H9 (cell line): ENCODE data around the gene SUFU. TPM values are rescaled to one million over a fixed set of nuclear protein-coding genes. Genes with fewer than 3 reads are reported as not detected.

ENCODE experiments used
- DNase-seq: peaks from one replicate; pipeline ENCODE4 v3.0.0-alpha.2; 2017
- H2AFZ ChIP-seq: one replicate; pipeline ENCODE4 v1.6.1; 2013; ENCODE audit warnings: mild to moderate bottlenecking, low read length, control low read depth, moderate library complexity
- H2AK5ac ChIP-seq: 2 replicates; pipeline ENCODE4 v1.6.1; 2013; ENCODE audit warnings: low read length, control low read depth, mixed read lengths; ENCODE audit not compliant: insufficient read length
- H2BK120ac ChIP-seq: one replicate; pipeline ENCODE4 v1.6.1; 2013; ENCODE audit warnings: low read depth, mild to moderate bottlenecking, low read length, control low read depth, inconsistent platforms; ENCODE audit not compliant: poor library complexity, severe bottlenecking
- H2BK12ac ChIP-seq: 2 replicates; pipeline ENCODE4 v1.6.1; 2013; ENCODE audit warnings: low read length, control low read depth, mixed read lengths, low read depth; ENCODE audit not compliant: insufficient read length
- H2BK15ac ChIP-seq: 2 replicates; pipeline ENCODE4 v1.6.1; 2013; ENCODE audit warnings: low read depth, low read length, control low read depth
- H2BK20ac ChIP-seq: one replicate; pipeline ENCODE4 v1.6.1; 2013; ENCODE audit warnings: low read depth, mild to moderate bottlenecking, low read length, control low read depth, inconsistent platforms; ENCODE audit not compliant: poor library complexity, severe bottlenecking
- H2BK5ac ChIP-seq: 2 replicates; pipeline ENCODE4 v1.6.1; 2013; ENCODE audit warnings: low read length, control low read depth, mixed read lengths; ENCODE audit not compliant: insufficient read length
- H3K14ac ChIP-seq: 2 replicates; pipeline ENCODE4 v1.6.1; 2013; ENCODE audit warnings: low read length, control low read depth; ENCODE audit not compliant: insufficient read depth
- H3K18ac ChIP-seq: 2 replicates; pipeline ENCODE4 v1.6.1; 2013; ENCODE audit warnings: low read depth, mild to moderate bottlenecking, mixed read lengths, low read length, control low read depth; ENCODE audit not compliant: insufficient read length
- H3K23ac ChIP-seq: 2 replicates; pipeline ENCODE4 v1.6.1; 2013; ENCODE audit warnings: low read length, control low read depth, mixed read lengths, low read depth; ENCODE audit not compliant: insufficient read length
- H3K23me2 ChIP-seq: 2 replicates; pipeline ENCODE4 v1.6.1; 2013; ENCODE audit warnings: low read depth, mild to moderate bottlenecking, mixed read lengths, low read length, control low read depth; ENCODE audit not compliant: insufficient read length, poor library complexity, severe bottlenecking
- H3K27ac ChIP-seq: 2 replicates; pipeline ENCODE4 v1.5.1; 2013; ENCODE audit warnings: low read length, control low read depth, mixed read lengths, low read depth; ENCODE audit not compliant: insufficient read length
- H3K27me3 ChIP-seq: 2 replicates; pipeline ENCODE4 v1.6.1; 2013; ENCODE audit warnings: low read length, control low read depth, inconsistent platforms; ENCODE audit not compliant: insufficient read depth
- H3K4ac ChIP-seq: 2 replicates; pipeline ENCODE4 v1.6.1; 2013; ENCODE audit warnings: low read depth, mild to moderate bottlenecking, control low read depth, inconsistent platforms, low read length, moderate library complexity
- H3K4me1 ChIP-seq: 2 replicates; pipeline ENCODE4 v1.6.1; 2013; ENCODE audit warnings: low read length, control low read depth, inconsistent platforms; ENCODE audit not compliant: insufficient read depth
- H3K4me2 ChIP-seq: 2 replicates; pipeline ENCODE4 v1.6.1; 2013; ENCODE audit warnings: low read length, control low read depth, mixed read lengths; ENCODE audit not compliant: insufficient read length, insufficient read depth
- H3K56ac ChIP-seq: 2 replicates; pipeline ENCODE4 v1.6.1; 2013; ENCODE audit warnings: low read depth, mild to moderate bottlenecking, mixed read lengths, low read length, control low read depth; ENCODE audit not compliant: insufficient read length
- H3K79me1 ChIP-seq: 2 replicates; pipeline ENCODE4 v1.6.1; 2013; ENCODE audit warnings: low read depth, mild to moderate bottlenecking, moderate library complexity, low read length, control low read depth, inconsistent platforms; ENCODE audit not compliant: insufficient read depth, poor library complexity, severe bottlenecking
- H3K79me2 ChIP-seq: 2 replicates; pipeline ENCODE4 v1.6.1; 2013; ENCODE audit warnings: low read length, control low read depth, inconsistent platforms; ENCODE audit not compliant: insufficient read depth
- H3K9ac ChIP-seq: 2 replicates; pipeline ENCODE4 v1.6.1; 2013; ENCODE audit warnings: low read length, control low read depth, mixed read lengths; ENCODE audit not compliant: insufficient read length; ENCODE audit errors: extremely low read depth
- H3K9me3 ChIP-seq: one replicate; pipeline ENCODE4 v1.6.1; 2013; ENCODE audit warnings: low read depth, low read length, inconsistent platforms; ENCODE audit not compliant: control insufficient read depth
- H3T11ph ChIP-seq: one replicate; pipeline ENCODE4 v1.6.1; 2013; ENCODE audit warnings: mild to moderate bottlenecking, low read length, control low read depth, inconsistent platforms
- H4K20me1 ChIP-seq: one replicate; pipeline ENCODE4 v1.6.1; 2013; ENCODE audit not compliant: control insufficient read depth, insufficient read length, insufficient read depth
- H4K5ac ChIP-seq: 2 replicates; pipeline ENCODE4 v1.6.1; 2013; ENCODE audit warnings: low read depth, mild to moderate bottlenecking, mixed read lengths, low read length, control low read depth; ENCODE audit not compliant: insufficient read length
- H4K8ac ChIP-seq: replicated peaks from 2 replicates; pipeline ENCODE4 v1.6.1; 2013; ENCODE audit warnings: low read length, control low read depth, mixed read lengths, low read depth; ENCODE audit not compliant: insufficient read length
- H4K91ac ChIP-seq: 2 replicates; pipeline ENCODE4 v1.6.1; 2013; ENCODE audit warnings: low read depth, mild to moderate bottlenecking, moderate library complexity, mixed read lengths, low read length, control low read depth; ENCODE audit not compliant: insufficient read length
- H3K27ac Mint-ChIP-seq, 3 experiments: 2 replicates in 2 of 3; 3 replicates in 1 of 3; pipeline ENCODE4 v1.8.0; 2020 to 2021; ENCODE audit warnings: mixed read lengths in 3 of 3, mild to moderate bottlenecking in 1 of 3, moderate library complexity in 1 of 3
- H3K27me3 Mint-ChIP-seq: 2 replicates; pipeline ENCODE4 v1.8.0; 2021; ENCODE audit warnings: low read depth, mild to moderate bottlenecking, moderate library complexity, mixed read lengths
- H3K36me3 Mint-ChIP-seq, 3 experiments: 2 replicates in 2 of 3; 3 replicates in 1 of 3; pipeline ENCODE4 v1.8.0; 2020 to 2021; ENCODE audit warnings: low read depth in 3 of 3, mixed read lengths in 3 of 3; ENCODE audit not compliant: insufficient read depth in 1 of 3
- H3K4me1 Mint-ChIP-seq, 2 experiments: 2 replicates each; pipeline ENCODE4 v1.8.0; 2020; ENCODE audit warnings: mixed read lengths in 2 of 2
- H3K4me3 Mint-ChIP-seq, 2 experiments: 2 replicates in 1 of 2; 3 replicates in 1 of 2; pipeline ENCODE4 v1.8.0; 2020 to 2021; ENCODE audit warnings: mild to moderate bottlenecking in 2 of 2, mixed read lengths in 2 of 2, moderate library complexity in 1 of 2
- H3K9me3 Mint-ChIP-seq, 2 experiments: 2 replicates in 1 of 2; 3 replicates in 1 of 2; pipeline ENCODE4 v1.8.0; 2020; ENCODE audit warnings: mild to moderate bottlenecking in 2 of 2, mixed read lengths in 2 of 2, moderate library complexity in 1 of 2
- WGBS: extraction: QIAGEN DNeasy Blood & Tissue Kit; methylation state at CpG from one replicate; pipeline ENCODE4 v1.1.7; 2013; ENCODE audit warnings: missing lambda C conversion rate, low lambda C conversion rate, mixed read lengths; ENCODE audit not compliant: insufficient read length; ENCODE audit errors: extremely low coverage; 5-methylcytosine and 5-hydroxymethylcytosine counted together
- total RNA-seq: library from RNA; stranded (reverse); gene quantifications from 2 replicates; pipeline ENCODE4 v1.2.1, GENCODE V29; 2021
- TF ChIP-seq, protein P1 (sequence below): fragments of 200-600 bp; sonication (generic); conservative IDR thresholded peaks from 3 replicates; pipeline ENCODE4 v1.8.0; 2021; ENCODE audit warnings: antibody characterized with exemption, mild to moderate bottlenecking

Gene SUFU
- total RNA-seq, 1 experiment from 2014 or later: 9.5 TPM

DNA sequence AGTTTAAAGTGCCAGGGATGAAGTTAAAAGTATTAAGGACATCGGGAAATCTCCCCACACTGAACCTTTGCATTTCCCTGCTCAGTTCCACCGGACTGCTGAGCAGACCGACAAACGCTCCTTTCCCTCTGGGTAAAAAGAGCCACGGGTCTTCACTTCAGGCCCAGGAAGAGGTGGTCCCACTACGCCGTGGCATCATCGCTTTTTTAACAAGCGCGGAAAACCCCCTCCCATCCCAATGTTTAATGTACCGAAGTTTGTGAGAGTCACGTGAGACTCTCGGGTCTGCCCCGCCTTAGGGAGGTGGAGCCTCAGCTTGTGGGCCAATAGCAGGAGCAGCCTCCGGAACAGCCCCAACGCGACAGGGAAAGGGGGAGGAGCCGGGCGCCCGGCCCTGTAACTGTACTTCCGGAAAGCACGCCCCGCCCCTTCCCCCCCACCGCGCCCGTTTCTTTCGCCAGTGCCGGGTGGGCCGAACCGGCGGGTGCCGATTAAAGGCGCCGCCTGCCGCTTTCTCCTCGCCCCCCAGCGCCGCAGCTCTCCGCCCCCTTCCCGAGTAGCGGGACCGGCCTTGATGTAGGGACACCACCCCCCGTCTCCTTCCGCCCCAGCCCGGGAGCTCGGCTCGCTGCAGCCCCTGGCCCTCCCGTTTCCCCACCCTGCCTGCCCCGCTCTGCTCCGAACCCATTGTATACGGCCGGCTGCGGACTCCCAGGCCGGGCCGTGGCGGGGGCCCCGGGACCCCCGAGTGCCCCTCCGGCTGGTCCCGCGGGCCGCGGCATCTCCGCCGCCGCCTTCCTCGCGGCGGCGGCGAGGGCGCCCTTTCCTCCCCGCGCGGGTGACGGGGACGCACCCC is 138.3 kb downstream of the SUFU start:
- WGBS: no CpG with 5 or more reads among the region's 77 CpGs
- Mint-ChIP-seq H3K4me1 (peaks cover 21 to 22% of the 10 kb centered on the region in 2 experiments), H3K9me3 (no peaks in the 10 kb centered on the region; a peak in 1 of 5 replicates)

More for the DNA sequence above, 138.3 kb downstream of the SUFU start:
- H4K91ac ChIP-seq: no peak overlapping the region
- H3T11ph ChIP-seq: no peak overlapping the region
- H3K79me1 ChIP-seq: no peaks in the 10 kb centered on the region
- no peak overlapping the region for H3K23ac ChIP-seq
- H3K4ac ChIP-seq: no peak overlapping the region
- Mint-ChIP-seq H3K4me3 (peak overlapping the region; percentile 73 to 87), H3K27ac (peak overlapping the region; percentile 91 to 97 (median 95); a peak in 6 of 7 replicates), H3K36me3 (peaks cover 0 to 4% (median 0%) of the 10 kb centered on the region in 3 experiments; a peak in 1 of 7 replicates), H3K27me3 (peaks cover 4% of the 10 kb centered on the region; the same call in 1 of the 2 replicates)
- no peak overlapping the region for H4K5ac ChIP-seq
- H2BK15ac ChIP-seq: no peak overlapping the region
- no peak overlapping the region for H2BK5ac ChIP-seq
- H3K9me3 ChIP-seq: no peaks in the 10 kb centered on the region
- peak overlapping the region; percentile 67 for H3K9ac ChIP-seq
- peaks cover 5% of the 10 kb centered on the region; the same call in 1 of the 2 replicates for H3K79me2 ChIP-seq
- TF ChIP-seq, protein P1, sequence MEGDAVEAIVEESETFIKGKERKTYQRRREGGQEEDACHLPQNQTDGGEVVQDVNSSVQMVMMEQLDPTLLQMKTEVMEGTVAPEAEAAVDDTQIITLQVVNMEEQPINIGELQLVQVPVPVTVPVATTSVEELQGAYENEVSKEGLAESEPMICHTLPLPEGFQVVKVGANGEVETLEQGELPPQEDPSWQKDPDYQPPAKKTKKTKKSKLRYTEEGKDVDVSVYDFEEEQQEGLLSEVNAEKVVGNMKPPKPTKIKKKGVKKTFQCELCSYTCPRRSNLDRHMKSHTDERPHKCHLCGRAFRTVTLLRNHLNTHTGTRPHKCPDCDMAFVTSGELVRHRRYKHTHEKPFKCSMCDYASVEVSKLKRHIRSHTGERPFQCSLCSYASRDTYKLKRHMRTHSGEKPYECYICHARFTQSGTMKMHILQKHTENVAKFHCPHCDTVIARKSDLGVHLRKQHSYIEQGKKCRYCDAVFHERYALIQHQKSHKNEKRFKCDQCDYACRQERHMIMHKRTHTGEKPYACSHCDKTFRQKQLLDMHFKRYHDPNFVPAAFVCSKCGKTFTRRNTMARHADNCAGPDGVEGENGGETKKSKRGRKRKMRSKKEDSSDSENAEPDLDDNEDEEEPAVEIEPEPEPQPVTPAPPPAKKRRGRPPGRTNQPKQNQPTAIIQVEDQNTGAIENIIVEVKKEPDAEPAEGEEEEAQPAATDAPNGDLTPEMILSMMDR: no peak
- peaks cover 28% of the 10 kb centered on the region for H3K23me2 ChIP-seq
- peak overlapping the region; percentile 66; the same call in 1 of the 2 replicates for H3K14ac ChIP-seq
- H3K27me3 ChIP-seq: no peaks in the 10 kb centered on the region
- H3K56ac ChIP-seq: no peak overlapping the region
- peak overlapping the region; percentile 91 for H3K18ac ChIP-seq
- H2AK5ac ChIP-seq: no peak overlapping the region
- H4K20me1 ChIP-seq: peaks cover 3% of the 10 kb centered on the region
- H3K4me2 ChIP-seq: peak overlapping the region; percentile 81
- no peak overlapping the region for H2BK20ac ChIP-seq
- H2AFZ ChIP-seq: no peak overlapping the region
- peak; percentile 98 for DNase-seq
- no peak overlapping the region for H3K27ac ChIP-seq
- no peaks in the 10 kb centered on the region for H3K4me1 ChIP-seq
- no peak overlapping the region for H2BK120ac ChIP-seq
- H2BK12ac ChIP-seq: no peak overlapping the region
- H4K8ac ChIP-seq: no peak overlapping the region
